GM18861 (cell line): Measurements from ENCODE around the gene ZDHHC4.
A peak's percentile ranks its signal among the peaks of the same experiment; 100 is the strongest.

ENCODE experiments used
- ATAC-seq: cut with Tn5 transposase; IDR thresholded peaks from one replicate; pipeline ENCODE4 v1.9.1; 2021; ENCODE audit not compliant: unreplicated experiment

ZDHHC4 gene

GRCh38 chr7:6577369-6578113 is at the start of gene ZDHHC4:
Gene ZDHHC4 (plus strand): TSS chr7:6577454. CDS start chr7:6580562, 3,108 bp downstream.
- ATAC-seq, result peak; percentile 96

GRCh38 chr7:6528401-6529130 is 48.7 kb upstream of the ZDHHC4 start:
- ATAC-seq, result no peak

GRCh38 chr7:6529643-6530042 is 47.6 kb upstream of the ZDHHC4 start:
- no peak for ATAC-seq

GRCh38 chr7:6530626-6531491 is 46.4 kb upstream of the ZDHHC4 start:
- ATAC-seq, result no peak

GRCh38 chr7:6531492-6532279 is 45.6 kb upstream of the ZDHHC4 start:
- ATAC-seq, result no peak

- no peak for ATAC-seq
Measured at GRCh38 chr7:6532516-6532915, 44.7 kb upstream of the ZDHHC4 start.

GRCh38 chr7:6533893-6534495 is 43.3 kb upstream of the ZDHHC4 start:
- no peak for ATAC-seq

- ATAC-seq, result no peak
Measured at GRCh38 chr7:6536262-6537260, 40.7 kb upstream of the ZDHHC4 start.

- ATAC-seq, result no peak
Measured at GRCh38 chr7:6542368-6542767, 34.9 kb upstream of the ZDHHC4 start.

GRCh38 chr7:6545398-6546126 is 31.7 kb upstream of the ZDHHC4 start:
- ATAC-seq, result no peak

- ATAC-seq, result no peak
Measured at GRCh38 chr7:6546498-6547251, 30.6 kb upstream of the ZDHHC4 start.

GRCh38 chr7:6547400-6547799 is 29.9 kb upstream of the ZDHHC4 start:
- no peak for ATAC-seq

- ATAC-seq, result no peak
Measured at GRCh38 chr7:6551016-6551511, 26.2 kb upstream of the ZDHHC4 start, which contains the start of gene GRID2IP. Gene GRID2IP (minus strand): TSS chr7:6551461. CDS start chr7:6551436, 25 bp downstream.

GRCh38 chr7:6553448-6554044 is 23.7 kb upstream of the ZDHHC4 start:
- ATAC-seq, result no peak

- no peak for ATAC-seq
Measured at GRCh38 chr7:6554848-6555247, 22.4 kb upstream of the ZDHHC4 start.

- ATAC-seq, result no peak
Measured at GRCh38 chr7:6556196-6556595, 21.1 kb upstream of the ZDHHC4 start.

GRCh38 chr7:6558837-6559236 is 18.4 kb upstream of the ZDHHC4 start:
- no peak for ATAC-seq
